Smooth muscle cell (in vitro differentiated cells): Measurements from ENCODE around the gene WDPCP. TPM values are rescaled to one million over a fixed set of nuclear protein-coding genes. Genes with fewer than 3 reads are reported as not detected.
"Not testable (repeated sequence)": the region's sequence is repeated elsewhere in the genome, so short reads cannot be mapped to it uniquely, and the experiment has no call there.

Source experiments
- DNase-seq: peaks from one replicate; lab custom pipeline; 2025; ENCODE audit not compliant: unreplicated experiment; lab: John Stamatoyannopoulos, UW
- H2AFZ ChIP-seq: fragments of 200-600 bp; sonication (generic); 2 replicates; pipeline ENCODE4 v1.6.0; 2016; ENCODE audit warnings: antibody characterized with exemption, low read depth, mild to moderate bottlenecking
- H3F3A ChIP-seq: fragments of 200-600 bp; sonication (generic); 2 replicates; pipeline ENCODE4 v1.6.0; 2017; ENCODE audit warnings: antibody characterized with exemption, low read depth
- H3K27ac ChIP-seq: fragments of 200-600 bp; sonication (generic); 2 replicates; pipeline ENCODE4 v1.5.1; 2016; ENCODE audit warnings: low read depth, mild to moderate bottlenecking
- H3K27me3 ChIP-seq: fragments of 200-600 bp; sonication (generic); 2 replicates; pipeline ENCODE4 v1.6.1; 2016; ENCODE audit warnings: low read depth, mild to moderate bottlenecking
- H3K36me3 ChIP-seq: fragments of 200-600 bp; sonication (generic); 2 replicates; pipeline ENCODE4 v1.5.1; 2016; ENCODE audit warnings: low read depth
- H3K4me1 ChIP-seq: fragments of 200-600 bp; sonication (generic); 2 replicates; pipeline ENCODE4 v1.5.1; 2016; ENCODE audit warnings: low read depth
- H3K4me2 ChIP-seq: fragments of 200-600 bp; sonication (generic); 2 replicates; pipeline ENCODE4 v1.6.0; 2016; ENCODE audit warnings: mild to moderate bottlenecking
- H3K4me3 ChIP-seq: fragments of 200-600 bp; sonication (generic); 2 replicates; pipeline ENCODE4 v1.5.1; 2016; ENCODE audit warnings: mild to moderate bottlenecking
- H3K79me2 ChIP-seq: fragments of 200-600 bp; sonication (generic); 2 replicates; pipeline ENCODE4 v1.6.0; 2016; ENCODE audit warnings: low read depth, mild to moderate bottlenecking
- H3K9ac ChIP-seq: fragments of 200-600 bp; sonication (generic); 2 replicates; pipeline ENCODE4 v1.6.0; 2016; ENCODE audit warnings: low read depth
- H3K9me3 ChIP-seq: fragments of 200-600 bp; sonication (generic); replicated peaks from 2 replicates; pipeline ENCODE4 v1.5.1; 2016; ENCODE audit warnings: low read depth
- H4K20me1 ChIP-seq: fragments of 200-600 bp; sonication (generic); 2 replicates; pipeline ENCODE4 v1.6.0; 2016; ENCODE audit warnings: low read depth
- CTCF ChIP-seq: fragments of 200-600 bp; sonication (generic); IDR thresholded peaks from 2 replicates; pipeline ENCODE4 v1.5.1; 2017; ENCODE audit warnings: borderline replicate concordance, mild to moderate bottlenecking, antibody characterized with exemption; ENCODE audit not compliant: insufficient read depth, poor library complexity, severe bottlenecking
- WGBS: methylation state at CpG from one replicate; pipeline ENCODE4 v1.1.7; 2016; ENCODE audit warnings: low lambda C conversion rate; 5-methylcytosine and 5-hydroxymethylcytosine counted together
- polyA plus RNA-seq: library from polyadenylated mRNA; unstranded; fragments of >200 nt; fragmentation: Nextera tagmentation; extraction: Ambion mirVana; gene quantifications from 2 replicates; pipeline ENCODE4 v1.2.1, GENCODE V29; 2016
- total RNA-seq: library from RNA; depleted of rRNA; stranded (reverse); fragments of >200 nt; gene quantifications from 2 replicates; pipeline ENCODE4 v1.2.3, GENCODE V29; 2014

WDPCP gene
- total and polyA plus RNA-seq, 2 experiments from 2014 or later: 7.5 to 8.1 TPM

GRCh38 chr2:63321973-63322372, 266.3 kb downstream of the WDPCP start:
- not testable (repeated sequence) for H3K9ac ChIP-seq, H3K27me3 ChIP-seq, H3K27ac ChIP-seq, H4K20me1 ChIP-seq, H3F3A ChIP-seq, H3K9me3 ChIP-seq, H3K4me2 ChIP-seq, H3K36me3 ChIP-seq, DNase-seq, H3K79me2 ChIP-seq, H3K4me1 ChIP-seq, H2AFZ ChIP-seq, H3K4me3 ChIP-seq
- WGBS: 90% methylated on average over 2 of the region's 2 CpGs

- H3K27ac ChIP-seq: no peak overlapping the region
- H3K4me2 ChIP-seq: no peak overlapping the region
- H2AFZ ChIP-seq: no peak overlapping the region
- H3K4me3 ChIP-seq: no peak overlapping the region
- H3K79me2 ChIP-seq: no peaks in the 10 kb centered on the region
- no peak overlapping the region for H3K9ac ChIP-seq
- H4K20me1 ChIP-seq: no peaks in the 10 kb centered on the region
- no peaks in the 10 kb centered on the region for H3K4me1 ChIP-seq
- no peaks in the 10 kb centered on the region for H3K36me3 ChIP-seq
- H3K9me3 ChIP-seq: no peaks in the 10 kb centered on the region
- DNase-seq: no peak
- H3K27me3 ChIP-seq: no peaks in the 10 kb centered on the region
- no peak for TF ChIP-seq CTCF
- H3F3A ChIP-seq: no peaks in the 10 kb centered on the region
Measured at GRCh38 chr2:63320669-63321068, 267.6 kb downstream of the WDPCP start.

GRCh38 chr2:63310614-63311013, 277.7 kb downstream of the WDPCP start:
- no peak for DNase-seq
- no peak overlapping the region for H3K9ac ChIP-seq
- no peak overlapping the region for H3K4me3 ChIP-seq
- no peak overlapping the region for H3K4me2 ChIP-seq
- no peaks in the 10 kb centered on the region for H4K20me1 ChIP-seq
- H2AFZ ChIP-seq: no peak overlapping the region
- no peak overlapping the region for H3K27ac ChIP-seq
- 88% methylated on average over 1 of the region's 1 CpG for WGBS
- no peaks in the 10 kb centered on the region for H3K9me3 ChIP-seq
- TF ChIP-seq CTCF: no peak
- H3K27me3 ChIP-seq: no peaks in the 10 kb centered on the region
- H3F3A ChIP-seq: no peaks in the 10 kb centered on the region
- peaks cover 5% of the 10 kb centered on the region for H3K36me3 ChIP-seq
- no peaks in the 10 kb centered on the region for H3K79me2 ChIP-seq
- no peaks in the 10 kb centered on the region for H3K4me1 ChIP-seq

- no peak for TF ChIP-seq CTCF
- no peak overlapping the region for H3K4me3 ChIP-seq
Measured at GRCh38 chr2:63301481-63301880, 286.8 kb downstream of the WDPCP start.

More at GRCh38 chr2:63301481-63301880, 286.8 kb downstream of the WDPCP start:
- Histone ChIP-seq H3K27me3 (no peaks in the 10 kb centered on the region), H3K4me2 (no peak overlapping the region), H2AFZ (no peak overlapping the region), H3K27ac (no peak overlapping the region), H4K20me1 (no peaks in the 10 kb centered on the region), H3K36me3 (peaks cover 9% of the 10 kb centered on the region), H3K9ac (no peak overlapping the region), H3K9me3 (peaks cover 14% of the 10 kb centered on the region), H3F3A (no peaks in the 10 kb centered on the region), H3K4me1 (no peaks in the 10 kb centered on the region), H3K79me2 (no peaks in the 10 kb centered on the region)
- 94% methylated on average over 1 of the region's 1 CpG for WGBS
- DNase-seq: no peak
